Esophagus mucosa (tissue), 1 donor: ENCODE measurements around the gene REST. TPM values are rescaled to one million over a fixed set of nuclear protein-coding genes. Genes with fewer than 3 reads are reported as not detected.
"Not testable (repeated sequence)": the region's sequence is repeated elsewhere in the genome, so short reads cannot be mapped to it uniquely, and the experiment has no call there.

ENCODE experiments used
- ATAC-seq: fragments of 200-7000 bp; cut with Tn5 transposase; one replicate; pipeline ENCODE4 v1.9.1; 2020
- total RNA-seq: library from RNA; stranded (reverse); gene quantifications from one replicate; pipeline ENCODE4 v1.2.4, GENCODE V29; 2023
- donor health status: DM: yes; HTN: yes; CAD: no.

Gene REST
- total RNA-seq, 1 donor from 2014 or later, result 22.5 TPM

DNA sequence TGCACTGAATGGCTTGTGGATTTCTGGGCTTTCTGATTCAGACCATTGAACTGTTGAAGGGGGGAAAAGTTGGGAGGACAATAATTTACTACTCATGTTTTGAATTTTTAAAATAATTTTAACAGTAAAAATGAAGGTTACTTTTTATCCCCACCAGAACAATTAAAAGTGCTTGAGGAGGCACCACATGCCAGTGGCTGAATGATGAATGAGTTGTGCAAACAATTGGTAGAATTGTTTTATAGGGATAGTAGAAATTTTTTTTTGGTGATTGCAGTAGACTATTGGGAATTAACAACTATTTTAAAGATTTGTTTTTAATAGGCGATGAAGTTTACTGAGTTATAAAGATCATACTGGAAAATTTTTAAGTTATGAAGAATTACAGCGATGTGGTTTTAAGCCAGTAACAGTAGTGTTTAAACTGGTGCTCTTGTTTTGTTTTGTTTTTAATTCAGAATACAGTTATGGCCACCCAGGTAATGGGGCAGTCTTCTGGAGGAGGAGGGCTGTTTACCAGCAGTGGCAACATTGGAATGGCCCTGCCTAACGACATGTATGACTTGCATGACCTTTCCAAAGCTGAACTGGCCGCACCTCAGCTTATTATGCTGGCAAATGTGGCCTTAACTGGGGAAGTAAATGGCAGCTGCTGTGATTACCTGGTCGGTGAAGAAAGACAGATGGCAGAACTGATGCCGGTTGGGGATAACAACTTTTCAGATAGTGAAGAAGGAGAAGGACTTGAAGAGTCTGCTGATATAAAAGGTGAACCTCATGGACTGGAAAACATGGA, 2.7 kb downstream of the REST start:
- ATAC-seq, result no peak

DNA sequence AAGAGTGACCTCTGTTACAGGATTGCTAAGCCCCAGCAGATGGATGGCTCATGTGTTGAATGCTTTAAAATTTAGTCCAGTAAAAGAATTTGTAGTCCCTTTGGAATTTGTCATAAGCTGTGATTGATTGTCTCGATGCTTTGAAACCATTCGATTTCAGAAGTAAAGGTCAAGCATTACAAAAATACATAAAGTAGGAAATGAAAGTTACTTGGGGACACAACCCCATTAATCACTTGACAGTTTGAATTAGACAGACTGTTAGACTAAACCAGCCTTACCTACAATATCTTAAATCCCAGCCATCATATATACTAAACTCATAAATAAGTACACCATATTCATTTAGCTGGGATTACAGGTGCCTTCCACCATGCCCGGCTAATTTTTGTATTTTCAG, 6.6 kb downstream of the REST start:
- ATAC-seq, result no peak

DNA sequence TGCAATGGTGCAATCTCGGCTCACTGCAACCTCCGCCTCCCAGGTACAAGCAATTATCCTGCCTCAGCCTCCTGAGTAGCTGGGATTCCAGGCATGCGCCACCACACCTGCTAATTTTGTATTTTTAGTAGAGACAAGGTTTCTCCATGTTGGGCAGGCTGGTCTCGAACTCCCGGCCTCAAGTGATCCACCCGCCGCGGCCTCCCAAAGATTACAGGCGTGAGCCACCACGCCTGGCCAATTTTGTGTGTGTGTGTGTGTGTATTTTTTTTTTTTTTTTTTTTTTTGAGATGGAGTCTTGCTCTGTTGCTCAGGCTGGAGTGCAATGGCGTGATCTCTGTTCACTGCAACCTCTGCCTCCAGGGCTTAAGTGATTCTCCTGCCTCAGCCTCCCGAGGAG, 7.3 kb downstream of the REST start:
- not testable (repeated sequence) for ATAC-seq

DNA sequence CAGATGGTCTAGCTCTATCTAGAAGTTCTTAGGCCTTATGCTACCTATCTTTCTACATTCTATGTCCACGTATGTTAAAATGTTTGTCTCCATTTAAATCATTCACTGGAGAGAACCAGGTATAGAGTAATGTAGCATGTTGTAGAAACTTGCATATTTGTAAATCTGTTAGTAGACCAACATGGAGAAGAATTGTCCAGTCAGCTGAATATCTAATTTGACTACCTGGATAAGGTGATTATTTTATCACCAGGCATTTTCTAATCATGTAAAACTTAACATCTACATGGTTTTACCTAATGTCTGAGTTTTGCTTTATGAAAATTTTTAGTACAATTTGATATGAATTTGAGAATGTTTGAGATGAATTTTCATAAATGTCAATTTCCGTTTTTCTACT, 19.5 kb downstream of the REST start:
- no peak for ATAC-seq

DNA sequence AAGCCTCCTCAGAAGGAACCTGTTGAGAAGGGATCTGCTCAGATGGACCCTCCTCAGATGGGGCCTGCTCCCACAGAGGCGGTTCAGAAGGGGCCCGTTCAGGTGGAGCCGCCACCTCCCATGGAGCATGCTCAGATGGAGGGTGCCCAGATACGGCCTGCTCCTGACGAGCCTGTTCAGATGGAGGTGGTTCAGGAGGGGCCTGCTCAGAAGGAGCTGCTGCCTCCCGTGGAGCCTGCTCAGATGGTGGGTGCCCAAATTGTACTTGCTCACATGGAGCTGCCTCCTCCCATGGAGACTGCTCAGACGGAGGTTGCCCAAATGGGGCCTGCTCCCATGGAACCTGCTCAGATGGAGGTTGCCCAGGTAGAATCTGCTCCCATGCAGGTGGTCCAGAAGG, 22.9 kb downstream of the REST start:
- no peak for ATAC-seq

DNA sequence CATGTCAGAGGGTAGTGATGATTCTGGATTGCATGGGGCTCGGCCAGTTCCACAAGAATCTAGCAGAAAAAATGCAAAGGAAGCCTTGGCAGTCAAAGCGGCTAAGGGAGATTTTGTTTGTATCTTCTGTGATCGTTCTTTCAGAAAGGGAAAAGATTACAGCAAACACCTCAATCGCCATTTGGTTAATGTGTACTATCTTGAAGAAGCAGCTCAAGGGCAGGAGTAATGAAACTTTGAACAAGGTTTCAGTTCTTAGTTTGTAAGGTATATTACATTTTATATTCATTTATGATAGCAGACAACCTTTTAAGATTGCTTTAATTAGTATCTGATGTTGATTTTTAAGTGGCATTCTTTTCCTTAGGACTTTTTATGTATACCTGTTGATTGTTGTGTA, 24.2 kb downstream of the REST start:
- no peak for ATAC-seq

DNA sequence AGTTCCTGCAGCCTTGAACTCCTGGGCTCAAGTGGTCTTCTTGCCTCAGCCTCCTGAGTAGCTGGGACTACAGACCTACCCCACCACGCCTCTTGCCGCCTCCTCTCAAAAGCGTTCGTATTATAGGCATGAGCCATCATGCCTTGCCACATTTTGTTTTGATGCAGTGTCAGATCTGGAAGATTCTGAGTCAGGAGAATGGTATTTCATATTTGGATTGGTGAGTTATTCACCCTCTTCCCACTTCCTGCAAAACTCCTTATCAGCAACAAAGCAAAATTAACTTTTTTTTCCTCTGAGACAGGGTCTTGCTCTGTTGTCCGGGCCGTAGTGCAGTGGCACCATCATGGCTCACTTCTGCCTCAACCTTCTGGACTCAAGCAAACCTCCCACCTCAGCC, 29.6 kb downstream of the REST start:
- peak; percentile 88 for ATAC-seq

DNA sequence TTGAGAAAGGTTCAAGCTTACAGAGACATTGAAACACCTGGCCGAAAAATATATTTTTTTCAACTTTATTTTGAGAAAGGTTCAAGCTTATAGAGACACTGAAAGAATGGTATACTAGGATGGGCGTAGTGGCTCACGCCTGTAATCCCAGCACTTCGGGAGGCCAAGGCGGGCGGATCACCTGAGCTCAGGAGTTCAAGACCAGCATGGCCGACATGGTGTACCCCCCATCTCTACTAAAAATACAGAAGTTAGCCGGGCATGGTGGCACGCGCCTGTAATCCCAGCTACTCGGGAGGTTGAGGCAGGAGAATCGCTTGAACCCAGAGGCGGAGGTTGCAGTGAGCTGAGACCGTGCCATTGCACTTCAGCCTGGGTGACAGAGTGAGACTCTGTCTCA, 32.1 kb downstream of the REST start:
- not testable (repeated sequence) for ATAC-seq

DNA sequence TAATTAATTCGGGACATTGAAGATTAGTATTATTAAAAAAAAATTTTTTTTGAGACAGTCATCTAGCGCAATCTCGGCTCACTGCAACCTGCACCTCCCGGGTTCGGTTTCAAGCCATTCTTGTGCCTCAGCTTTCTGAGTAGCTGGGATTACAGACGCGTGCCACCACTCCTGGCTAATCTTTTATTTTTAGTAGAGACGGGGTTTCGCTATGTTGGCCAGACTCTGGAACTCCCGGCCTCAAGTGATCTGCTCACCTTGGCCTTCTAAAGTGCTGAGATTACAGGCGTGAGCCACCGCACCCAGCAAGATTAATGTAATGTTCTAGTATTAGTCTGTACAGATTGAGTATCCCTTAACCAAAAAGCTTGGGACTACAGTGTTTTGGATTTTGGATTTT, 32.7 kb downstream of the REST start:
- ATAC-seq, result no peak

DNA sequence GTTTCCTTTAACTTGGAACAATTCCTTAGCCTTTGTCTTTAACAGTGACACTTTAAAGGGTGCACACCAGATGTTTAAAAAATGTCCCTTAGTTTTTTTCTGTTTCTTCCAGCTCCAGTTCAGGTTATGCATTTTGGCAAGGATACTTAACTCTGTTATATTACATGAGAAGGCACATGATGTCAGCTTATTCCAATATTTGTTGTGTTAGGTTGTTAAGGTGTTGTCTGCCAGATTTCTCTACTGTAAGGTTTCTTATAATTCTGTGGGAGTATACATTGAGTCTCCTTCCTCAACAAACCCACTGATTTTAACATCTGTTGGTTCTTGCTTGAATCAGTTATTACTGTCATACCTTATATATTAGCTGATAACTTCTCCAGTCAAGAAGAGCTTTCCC, 33.3 kb downstream of the REST start:
- ATAC-seq, result no peak

DNA sequence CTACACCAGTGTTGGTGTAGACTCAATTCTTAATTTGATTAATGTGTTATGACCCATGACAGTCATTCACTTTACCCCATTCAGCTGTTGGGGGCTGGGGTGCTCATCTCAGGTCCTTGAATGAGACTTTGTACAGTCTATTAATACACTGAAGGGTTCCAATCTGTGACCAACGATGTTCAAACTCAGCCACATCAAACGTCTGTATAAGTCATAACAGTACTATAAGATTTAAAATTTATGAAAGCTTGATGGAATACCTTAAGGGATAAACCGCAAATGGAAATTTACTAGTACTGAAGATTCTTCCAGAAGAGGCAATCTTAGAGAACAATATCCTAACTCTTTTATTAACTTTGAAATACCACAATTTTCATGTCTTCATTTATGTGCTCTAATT, 33.7 kb downstream of the REST start:
- no peak for ATAC-seq

DNA sequence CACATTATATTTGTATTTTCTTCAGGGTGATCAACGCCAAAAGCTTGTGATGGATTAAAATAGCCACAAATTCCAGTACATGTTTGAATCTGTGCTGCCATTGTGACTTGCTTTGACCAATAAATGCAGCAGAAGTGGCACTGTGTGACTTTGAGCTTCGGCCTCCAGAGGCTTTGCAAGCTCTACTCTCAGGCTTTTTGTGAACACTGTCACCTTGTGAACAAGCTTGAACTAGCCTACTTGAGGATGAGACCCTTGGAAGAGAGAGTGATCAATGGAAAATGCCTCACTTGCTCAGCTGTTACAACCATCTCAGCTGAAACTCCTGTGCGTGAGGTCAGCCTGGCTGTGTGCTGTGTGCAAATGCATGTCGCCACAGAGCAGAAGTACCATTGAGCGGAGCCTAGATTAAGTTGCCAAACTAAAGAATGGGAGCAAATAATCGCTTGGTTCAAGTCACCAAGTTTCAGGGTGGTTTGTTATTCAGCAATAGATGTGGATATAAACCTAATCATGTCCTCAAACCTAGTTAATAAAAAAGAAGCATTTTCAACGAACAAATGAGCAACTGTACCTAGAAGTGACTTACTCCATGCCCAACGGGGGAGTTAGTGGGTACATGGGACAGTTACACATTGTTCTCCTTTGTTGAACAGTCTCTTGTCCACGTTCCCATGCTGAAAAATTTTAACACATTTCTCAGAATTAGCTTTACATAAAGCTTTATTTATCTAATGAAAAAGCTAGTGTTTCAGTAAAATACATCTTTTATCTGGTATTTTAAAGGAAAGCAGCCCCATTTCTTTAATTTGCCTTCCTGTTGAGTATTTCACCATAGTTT, 46.2 kb downstream of the REST start:
- no peak for ATAC-seq

DNA sequence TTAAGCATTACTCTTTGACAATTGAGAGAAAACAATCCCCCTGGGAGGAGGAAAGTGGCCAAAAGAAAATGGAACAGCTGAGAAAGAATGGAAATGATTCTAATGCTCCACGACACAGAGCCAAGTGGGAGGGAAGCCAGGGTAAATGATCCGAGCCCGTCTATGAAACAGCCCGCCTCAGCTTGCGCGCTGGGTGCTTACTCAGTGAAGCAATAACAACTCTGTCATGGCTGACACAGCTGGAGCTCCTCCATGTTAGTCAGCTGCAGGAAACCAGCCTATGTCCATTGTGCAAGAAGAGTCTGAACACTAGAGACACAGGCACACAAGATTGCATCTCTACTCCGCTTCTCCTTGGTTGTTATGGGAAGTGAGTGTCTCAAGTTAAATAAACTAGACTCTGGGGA, 50.4 kb downstream of the REST start:
- peak; percentile 99 for ATAC-seq

DNA sequence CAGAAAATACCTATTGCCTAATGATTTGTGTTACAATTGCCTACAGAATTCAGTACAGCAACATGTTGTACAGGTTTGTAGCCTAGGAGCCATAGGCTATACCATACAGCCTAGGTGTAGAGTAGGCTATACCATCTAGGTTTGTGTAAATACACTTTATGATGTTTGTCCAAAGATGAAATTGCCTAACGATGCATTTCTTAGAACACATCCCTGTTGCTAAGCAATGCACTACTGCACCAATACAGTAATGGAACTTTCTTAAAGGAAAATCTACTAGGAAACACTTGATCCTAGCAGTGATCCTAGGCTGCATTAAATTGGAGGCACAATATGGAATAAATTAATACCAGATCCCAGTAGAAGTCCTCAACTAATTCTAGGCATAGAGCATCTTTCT, 51.4 kb downstream of the REST start:
- no peak for ATAC-seq

DNA sequence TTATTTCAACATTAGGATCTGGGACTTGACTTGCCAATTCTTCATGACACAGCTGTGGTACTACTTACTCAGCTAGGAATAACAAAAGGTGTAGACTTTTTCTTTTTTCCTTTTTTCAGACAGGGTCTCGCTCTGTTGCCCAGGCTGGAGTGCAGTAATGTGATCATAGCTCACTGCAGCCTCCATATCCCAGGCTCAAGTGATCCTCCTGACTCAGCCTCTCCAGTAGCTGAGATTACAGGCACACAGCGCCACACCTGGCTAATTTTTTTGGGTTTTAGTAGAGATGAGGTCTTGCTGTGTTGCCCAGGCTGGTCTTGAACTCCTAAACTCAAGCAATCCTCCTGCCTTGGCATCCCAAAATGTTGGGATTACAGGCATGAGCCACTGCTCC, 53.4 kb downstream of the REST start:
- ATAC-seq, result no peak

DNA sequence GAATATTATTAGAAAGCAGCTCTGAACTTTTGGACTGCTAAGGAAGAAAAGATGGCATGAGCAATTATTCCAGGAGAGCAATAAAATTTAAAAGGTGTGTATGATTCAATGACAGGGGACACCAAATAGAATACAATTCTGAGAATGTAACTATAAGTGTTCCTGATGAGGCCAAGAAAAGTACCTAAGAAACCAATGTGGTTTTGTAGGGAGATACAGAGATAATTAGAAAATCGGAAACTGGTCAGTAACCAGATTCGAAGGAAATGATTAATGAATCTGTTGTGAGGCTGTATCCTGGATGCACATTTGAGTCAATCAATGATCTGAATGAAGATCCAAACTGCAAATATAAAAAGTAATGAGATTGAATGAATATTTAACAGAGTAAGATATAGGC, 63.7 kb downstream of the REST start:
- no peak for ATAC-seq

DNA sequence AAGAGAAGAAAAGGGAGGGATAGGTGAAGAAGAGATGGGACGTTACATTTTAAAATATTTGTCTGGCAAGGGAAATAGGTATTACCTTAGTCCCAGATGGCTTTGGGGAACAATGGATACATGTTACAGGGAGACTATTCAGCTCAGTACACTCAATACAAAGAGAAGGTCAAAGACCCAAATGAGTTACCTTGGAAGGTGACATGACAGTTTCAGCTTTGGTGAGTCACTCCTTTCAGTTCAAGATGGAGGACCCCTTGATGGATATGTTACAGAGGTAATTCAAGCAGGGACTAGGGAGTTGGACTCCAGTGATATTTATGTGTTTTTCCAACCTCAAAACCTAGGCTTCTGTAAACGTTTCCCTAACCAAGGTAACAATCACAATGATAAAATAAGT, 64.7 kb downstream of the REST start:
- no peak for ATAC-seq

DNA sequence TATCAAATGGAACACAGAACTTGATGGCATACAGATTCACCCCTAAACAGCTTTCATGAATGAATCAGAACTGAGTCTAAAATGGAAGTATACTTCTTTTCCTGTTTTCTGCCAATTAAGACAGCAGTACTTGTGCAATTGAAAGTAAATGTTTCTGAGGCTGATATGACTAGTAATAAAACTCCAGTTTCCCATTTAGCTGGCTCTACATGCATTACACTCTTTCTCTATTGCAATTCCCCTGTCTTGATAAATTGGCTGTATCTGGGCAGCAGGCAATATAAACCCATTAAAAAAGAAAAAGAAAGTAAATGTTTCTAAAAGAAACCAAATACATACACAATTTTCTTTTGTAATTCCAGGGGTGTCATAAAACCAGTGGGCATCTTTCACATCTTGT, 65.1 kb downstream of the REST start:
- ATAC-seq, result no peak

DNA sequence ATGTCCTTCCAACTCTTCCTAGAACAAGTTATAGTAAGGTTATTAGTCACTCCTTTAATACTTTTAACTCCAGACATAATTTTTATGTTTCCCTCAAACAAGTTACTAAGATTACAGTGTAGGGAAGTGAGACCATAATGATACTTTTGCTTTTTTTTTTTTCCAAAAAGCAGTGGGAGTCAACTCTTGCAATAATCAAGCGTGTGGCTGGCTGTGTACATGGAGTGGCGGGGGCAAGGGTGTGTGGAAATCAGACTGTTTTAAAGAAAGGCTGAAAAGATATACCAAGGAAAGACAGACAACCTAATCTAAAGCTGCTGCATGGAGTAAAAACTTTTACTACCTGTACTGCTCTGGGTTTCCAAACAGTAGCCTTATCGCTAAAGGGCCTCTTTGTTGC, 65.6 kb downstream of the REST start:
- ATAC-seq, result no peak

DNA sequence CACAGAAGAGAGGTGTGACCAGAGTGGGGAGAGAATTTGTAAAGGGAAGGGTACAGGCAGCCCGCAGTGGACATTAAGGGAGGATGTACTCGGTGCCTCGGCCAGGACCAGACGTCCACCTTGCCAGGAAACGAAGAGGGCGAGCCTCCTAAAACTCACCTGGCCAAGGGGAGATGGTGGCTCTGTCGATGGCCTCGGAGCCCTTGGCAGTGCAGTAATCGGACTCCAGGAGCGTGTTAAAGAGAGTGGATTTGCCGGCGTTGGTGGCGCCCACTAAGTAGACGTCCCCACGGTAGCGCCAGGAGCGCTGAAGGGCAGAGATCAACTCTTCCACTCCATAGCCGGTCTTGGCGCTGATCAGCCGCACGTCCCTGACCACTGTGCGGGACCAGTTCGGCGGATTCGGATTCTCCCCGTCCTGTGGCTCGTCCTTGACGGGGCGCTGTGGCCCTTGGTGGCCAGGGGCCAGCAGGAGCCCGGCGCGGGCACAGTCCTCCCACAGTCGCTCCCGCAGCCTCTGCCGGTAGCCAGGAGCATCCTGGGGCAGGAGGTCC, 68.7 kb downstream of the REST start:
- no peak for ATAC-seq

DNA sequence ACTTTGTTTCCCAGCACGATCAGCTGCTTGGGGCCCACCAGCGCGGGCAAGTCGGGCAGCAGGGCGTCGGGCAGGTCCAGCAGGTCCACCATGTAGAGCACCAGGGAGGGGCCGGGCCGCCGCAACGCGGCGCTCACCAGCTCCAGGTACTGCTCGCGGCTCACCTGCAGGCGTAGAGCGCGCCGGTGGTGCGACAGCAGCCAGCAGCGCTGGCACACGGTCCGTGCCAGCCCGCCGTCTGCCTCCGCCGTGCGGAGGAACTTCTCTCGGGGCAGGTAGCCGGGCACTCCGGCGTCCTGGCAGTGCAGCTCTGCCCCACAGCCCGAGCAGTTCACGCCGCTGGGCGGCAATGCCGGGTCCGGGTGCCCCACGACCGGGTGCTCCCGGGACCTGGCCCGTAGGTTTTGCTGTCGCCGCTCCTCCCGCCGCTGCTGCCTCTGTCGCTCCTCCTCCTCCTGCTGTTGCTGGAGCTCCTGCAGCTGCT, 69.2 kb downstream of the REST start:
- peak; percentile 83 for ATAC-seq

DNA sequence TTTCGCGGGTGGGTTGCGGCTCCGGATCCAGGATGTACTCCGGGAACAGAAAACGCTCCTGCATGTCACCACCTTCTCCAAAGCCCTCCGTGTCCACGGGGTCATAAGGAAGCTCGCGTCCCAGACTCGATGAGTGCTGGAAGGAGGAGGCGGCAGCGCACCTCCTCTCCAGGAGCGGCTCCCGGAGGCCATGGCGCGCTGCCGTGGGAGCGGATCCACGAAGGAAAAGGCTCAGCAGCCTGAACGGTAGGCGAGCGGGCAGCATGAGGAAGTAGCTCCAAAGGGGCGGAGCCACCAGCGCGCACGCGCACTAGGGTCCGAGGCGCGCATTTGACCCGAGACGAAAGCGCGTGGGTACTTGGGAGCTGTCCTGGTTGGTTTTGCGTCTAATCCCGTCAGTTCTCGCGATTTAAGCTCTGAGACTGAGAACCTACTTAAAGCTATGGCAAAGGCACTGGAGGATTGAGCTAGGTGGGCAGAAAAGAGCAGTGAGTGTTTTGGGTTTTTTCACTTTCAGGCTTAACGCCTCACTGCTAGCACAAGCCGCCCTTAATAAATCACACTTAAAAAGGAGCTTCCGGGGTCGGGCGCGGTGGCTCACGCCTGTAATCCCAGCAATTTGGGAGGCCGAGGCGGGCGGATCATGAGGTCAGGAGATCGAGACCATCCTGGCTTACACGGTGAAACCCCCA, 69.8 kb downstream of the REST start, which contains the start of gene NOA1:
NOA1 (minus strand) TSS at position 286 of the 692 bp plus-strand sequence; CDS start at position 265, 21 bp downstream.
- ATAC-seq, result peak; percentile 93

DNA sequence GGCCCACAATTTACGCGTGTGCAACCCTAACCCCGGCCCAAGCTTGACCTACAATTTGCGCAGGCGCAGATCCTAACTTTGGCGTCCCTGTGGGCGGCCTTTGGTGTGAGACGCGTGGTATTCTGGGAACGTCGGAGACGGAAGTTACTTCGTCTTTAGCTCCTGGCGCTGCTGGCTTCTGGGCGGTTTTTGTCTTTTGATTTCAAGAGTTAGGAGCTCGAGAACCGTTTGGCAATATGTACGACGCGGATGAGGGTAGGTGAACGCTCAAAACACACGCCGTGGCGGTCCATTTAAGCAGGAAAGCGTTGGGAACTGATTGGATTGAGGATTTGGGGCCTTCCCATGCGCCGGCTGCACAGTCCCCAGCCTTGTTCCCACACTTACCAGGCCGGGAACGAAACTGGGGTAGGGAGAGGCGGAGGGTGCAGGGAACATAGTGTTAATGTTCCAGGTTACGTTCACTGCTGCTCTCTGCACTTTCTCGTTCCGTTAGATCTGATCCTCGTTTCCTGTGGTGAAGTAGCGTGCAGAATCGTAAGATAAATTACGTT, 71.1 kb downstream of the REST start, which contains the start of gene POLR2B:
POLR2B (plus strand) TSS at position 147 of the 554 bp plus-strand sequence; CDS start at position 237, 90 bp downstream.
- ATAC-seq, result peak; percentile 80
